A549 (cell line): ENCODE results near the gene RNF112. TPM values are rescaled to one million over a fixed set of nuclear protein-coding genes. Genes with fewer than 3 reads are reported as not detected.
"Not testable (repeated sequence)": the region's sequence is repeated elsewhere in the genome, so short reads cannot be mapped to it uniquely, and the experiment has no call there.

ENCODE experiments used
- ATAC-seq, 2 experiments: fragments of 200-7000 bp in 1 of 2; fragments of >200 bp in 1 of 2; cut with Nextera tagmentation in 1 of 2; cut with Tn5 transposase in 1 of 2; 3 replicates each; pipeline versions ENCODE4 v1.8.0 to v1.9.1; 2018 to 2020; ENCODE audit warnings: mild to moderate bottlenecking in 1 of 2, moderate library complexity in 1 of 2
- CTCF ChIA-PET: fragments of 300-600 bp; sonication (Branson Sonifier 250); formaldehyde crosslinking; extraction: SDS; loops from one replicate; lab custom pipeline; 2021; ENCODE audit warnings: antibody characterized with exemption, inconsistent platforms; lab: Yijun Ruan, JAX
- POLR2A ChIA-PET: fragments of 350-600 bp; formaldehyde crosslinking; extraction: SDS; loops from one replicate; lab custom pipeline; 2021; ENCODE audit warnings: antibody characterized with exemption, inconsistent platforms; lab: Yijun Ruan, JAX
- DNase-seq, 2 experiments: peaks; one replicate each; pipeline versions ENCODE4 v3.0.0 to v3.0.0-alpha.2; 2011 to 2016; ENCODE audit warnings: low read depth in 1 of 2, low spot score in 1 of 2
- FAIRE-seq: peaks from 2 replicates; lab custom pipeline; 2011; peaks lifted over from hg19 to GRCh38; lab: Jason Lieb, UNC
- H3K27ac ChIP-seq, 2 experiments: fragments of >200 bp; sonication (Bioruptor Twin); formaldehyde crosslinking; 3 replicates each; pipeline ENCODE4 v1.5.1; 2016 to 2017
- H3K4me1 ChIP-seq: fragments of >200 bp; sonication (Bioruptor Twin); formaldehyde crosslinking; 3 replicates; pipeline ENCODE4 v1.6.1; 2016
- H3K4me2 ChIP-seq: fragments of >200 bp; sonication (Bioruptor Twin); formaldehyde crosslinking; 3 replicates; pipeline ENCODE4 v1.6.1; 2016
- H3K4me3 ChIP-seq: fragments of >200 bp; sonication (Bioruptor Twin); formaldehyde crosslinking; 3 replicates; pipeline ENCODE4 v1.5.1; 2016
- H3K9me3 ChIP-seq: fragments of >200 bp; sonication (Bioruptor Twin); formaldehyde crosslinking; 3 replicates; pipeline ENCODE4 v1.6.1; 2016
- BHLHE40 ChIP-seq: IDR thresholded peaks from 2 replicates; pipeline ENCODE4 v1.6.1; 2012; ENCODE audit warnings: low read depth, low read length, inconsistent platforms
- CHD4 ChIP-seq: fragments of 200-600 bp; sonication (generic); IDR thresholded peaks from 2 replicates; pipeline ENCODE4 v1.6.1; 2016; ENCODE audit warnings: antibody characterized with exemption, mild to moderate bottlenecking, borderline replicate concordance
- EP300 ChIP-seq, 2 experiments: fragments of >200 bp; sonication (Bioruptor Twin); formaldehyde crosslinking; IDR thresholded peaks; 2 replicates in 1 of 2; 3 replicates in 1 of 2; pipeline ENCODE4 v1.6.1; 2016 to 2017
- FOSL2 ChIP-seq, 2 experiments: fragments of 450-650 bp in 1 of 2; fragments of >200 bp in 1 of 2; sonication (Bioruptor Twin) in 1 of 2; formaldehyde crosslinking; IDR thresholded peaks; 2 replicates each; pipeline versions ENCODE4 v1.5.0 to v1.6.1; 2016 to 2020; ENCODE audit warnings: mild to moderate bottlenecking in 1 of 2, moderate library complexity in 1 of 2
- FOXS1 ChIP-seq: fragments of 250-450 bp; sonication (Bioruptor Pico); IDR thresholded peaks from 2 replicates; pipeline ENCODE4 v1.5.0; 2020; ENCODE audit warnings: mild to moderate bottlenecking, moderate library complexity
- HES2 ChIP-seq: fragments of >200 bp; sonication (Bioruptor Twin); formaldehyde crosslinking; IDR thresholded peaks from 2 replicates; pipeline ENCODE4 v1.6.1; 2016
- HOXB13 ChIP-seq: fragments of 250-450 bp; sonication (Bioruptor Pico); IDR thresholded peaks from 2 replicates; pipeline ENCODE4 v1.5.0; 2020; ENCODE audit warnings: low read depth, mild to moderate bottlenecking, moderate library complexity
- MAZ ChIP-seq: fragments of 150-350 bp; IDR thresholded peaks from 2 replicates; pipeline ENCODE4 v1.6.1; 2014; ENCODE audit warnings: antibody characterized with exemption, low read depth, low read length, borderline replicate concordance
- NFE2L2 ChIP-seq: fragments of 150-350 bp; conservative IDR thresholded peaks from 2 replicates; pipeline ENCODE4 v1.6.1; 2014; ENCODE audit warnings: low read length
- NR3C1 ChIP-seq: fragments of >200 bp; sonication (Bioruptor Twin); formaldehyde crosslinking; IDR thresholded peaks from 3 replicates; pipeline ENCODE4 v1.6.1; 2017
- PHF8 ChIP-seq: fragments of 200-600 bp; sonication (generic); IDR thresholded peaks from 2 replicates; pipeline ENCODE4 v1.6.1; 2016; ENCODE audit warnings: low read depth, mild to moderate bottlenecking, antibody characterized with exemption, moderate library complexity, borderline replicate concordance
- RAD21 ChIP-seq, 2 experiments: fragments of >200 bp in 1 of 2; sonication (Bioruptor Twin) in 1 of 2; formaldehyde crosslinking in 1 of 2; IDR thresholded peaks in 1 of 2; conservative IDR thresholded peaks in 1 of 2; 2 replicates in 1 of 2; 3 replicates in 1 of 2; pipeline ENCODE4 v1.6.1; 2012 to 2018; ENCODE audit warnings: inconsistent platforms in 1 of 2
- RCOR1 ChIP-seq: fragments of 150-350 bp; IDR thresholded peaks from 2 replicates; pipeline ENCODE4 v1.6.1; 2014; ENCODE audit warnings: antibody characterized with exemption, low read length, low read depth
- RNF2 ChIP-seq: fragments of 200-600 bp; sonication (generic); IDR thresholded peaks from 2 replicates; pipeline ENCODE4 v1.6.1; 2016; ENCODE audit warnings: low read depth, mild to moderate bottlenecking, antibody characterized with exemption, moderate library complexity, borderline replicate concordance
- SMC3 ChIP-seq: fragments of >200 bp; sonication (Bioruptor Twin); formaldehyde crosslinking; IDR thresholded peaks from 3 replicates; pipeline ENCODE4 v1.6.1; 2018; ENCODE audit warnings: inconsistent platforms
- SREBF2 ChIP-seq: fragments of 450-650 bp; IDR thresholded peaks from 2 replicates; pipeline ENCODE4 v1.6.1; 2014; ENCODE audit warnings: mild to moderate bottlenecking, moderate library complexity
- TP53 ChIP-seq: fragments of 250-450 bp; sonication (Bioruptor Pico); IDR thresholded peaks from 2 replicates; pipeline ENCODE4 v1.5.0; 2021; ENCODE audit warnings: mild to moderate bottlenecking, moderate library complexity
- WGBS: methylation state at CpG from one replicate; pipeline ENCODE4 v1.1.6; 2017; ENCODE audit errors: missing lambda C conversion rate; 5-methylcytosine and 5-hydroxymethylcytosine counted together
- polyA plus RNA-seq, 4 experiments: library from polyadenylated mRNA; depleted of rRNA in 3 of 4; stranded (reverse); fragments of >200 nt; fragmentation: RNase III in 1 of 4; extraction: RNeasy Plus Mini Kit Qiagen cat#74134 plus additional on column Dnase treatment in 1 of 4; gene quantifications; 2 replicates in 3 of 4; 3 replicates in 1 of 4; pipeline ENCODE4 v1.2.3, GENCODE V29; 2011 to 2017
- small RNA-seq, 6 experiments: library from RNA; depleted of rRNA; stranded (forward); fragments of <200 nt; gene quantifications; one replicate each; pipeline ENCODE3, GENCODE V24; 2012
- TF ChIP-seq, protein P1 (sequence below): IDR thresholded peaks from 2 replicates; pipeline ENCODE4 v1.6.1; 2012; ENCODE audit warnings: low read depth, borderline replicate concordance

The RNF112 gene
- polyA plus RNA-seq, 2 of the 4 experiments (the other 2 are of a cell fraction), result 0.27 to 1.4 TPM

DNA sequence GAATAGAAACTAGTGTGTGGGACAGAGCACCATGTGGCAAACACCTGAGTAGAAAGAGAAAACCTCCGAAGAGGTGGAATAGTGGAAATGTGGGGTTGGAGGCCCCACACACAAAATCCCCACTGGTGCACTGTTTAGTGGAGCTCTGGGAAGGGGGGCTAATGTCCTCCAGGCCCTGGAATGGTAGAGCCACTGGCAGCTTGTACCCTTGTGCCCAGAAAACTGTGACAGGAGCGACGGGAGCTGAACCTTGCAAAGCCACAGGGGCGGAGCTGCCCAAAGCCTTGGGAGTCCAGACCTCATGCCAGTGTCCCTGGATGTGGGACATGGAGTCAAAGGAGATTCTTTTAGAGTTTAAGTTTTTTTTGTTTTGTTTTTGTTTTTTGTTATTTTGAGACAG is 50.6 kb downstream of the RNF112 start:
- Histone ChIP-seq H3K4me3 (no peak overlapping the region), H3K4me2 (no peak overlapping the region), H3K4me1 (no peaks in the 10 kb centered on the region), H3K9me3 (no peaks in the 10 kb centered on the region), H3K27ac (no peak overlapping the region)
- POLR2A ChIA-PET, result no interaction called here
- TF ChIP-seq SMC3 (no peak), RCOR1 (no peak), HES2 (no peak), MAZ (no peak), HOXB13 (CRISPR knock-in tag) (no peak)
- TF ChIP-seq, protein P1, sequence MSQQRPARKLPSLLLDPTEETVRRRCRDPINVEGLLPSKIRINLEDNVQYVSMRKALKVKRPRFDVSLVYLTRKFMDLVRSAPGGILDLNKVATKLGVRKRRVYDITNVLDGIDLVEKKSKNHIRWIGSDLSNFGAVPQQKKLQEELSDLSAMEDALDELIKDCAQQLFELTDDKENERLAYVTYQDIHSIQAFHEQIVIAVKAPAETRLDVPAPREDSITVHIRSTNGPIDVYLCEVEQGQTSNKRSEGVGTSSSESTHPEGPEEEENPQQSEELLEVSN, result no peak
- ATAC-seq (no peak), FAIRE-seq (no peak), DNase-seq (no peak)
- CTCF ChIA-PET, result interaction anchor here (0.5 to 9.4 kb wide), 10 partner anchors 15 to 324 kb away, joined by 3 to 88 read pairs (median 4); partner anchors contain the start of gene B9D1
- 94% methylated on average over 4 of the region's 4 CpGs for WGBS

DNA sequence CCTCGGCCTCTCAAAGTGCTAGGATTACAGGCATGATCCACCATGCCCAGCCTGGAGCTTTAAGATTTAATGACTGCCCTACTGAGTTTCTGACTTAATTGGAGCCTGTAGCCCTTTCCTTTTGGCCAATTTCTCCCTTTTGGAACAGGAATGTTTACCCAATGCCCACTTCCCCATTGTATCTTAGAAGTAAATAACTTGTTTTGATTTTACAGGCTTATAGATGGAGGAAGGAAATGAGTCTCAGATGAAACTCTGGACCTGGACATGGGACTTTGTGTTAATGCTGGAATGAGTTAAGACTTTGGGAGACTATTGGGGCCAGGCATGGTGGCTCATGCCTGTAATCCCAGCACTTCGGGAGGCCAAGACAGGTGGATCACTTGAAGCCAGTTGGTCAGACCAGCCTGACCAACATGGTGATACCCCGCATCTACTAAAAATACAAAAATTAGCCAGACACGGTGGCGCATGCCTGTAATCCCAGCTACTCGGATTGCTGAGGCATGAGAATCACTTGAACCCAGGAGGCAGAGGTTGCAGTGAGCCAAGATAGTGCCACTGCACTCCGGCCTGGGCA is 51.5 kb downstream of the RNF112 start:
- WGBS, result 72% methylated on average over 7 of the region's 7 CpGs
- POLR2A ChIA-PET, H3K4me1 ChIP-seq, H3K9me3 ChIP-seq, FAIRE-seq, ATAC-seq, H3K4me2 ChIP-seq, H3K4me3 ChIP-seq, DNase-seq, H3K27ac ChIP-seq: not testable (repeated sequence)
- CTCF ChIA-PET, result interaction anchor here (1.9 to 9.4 kb wide), 2 partner anchors 15 to 100 kb away, joined by 8 to 88 read pairs; partner anchors contain the start of gene B9D1

- 64% methylated on average over 14 of the region's 14 CpGs for WGBS
- ATAC-seq (no peak; a peak in 1 of 6 replicates), DNase-seq (no peak), FAIRE-seq (no peak)
- POLR2A ChIA-PET, result no interaction called here
- no peaks in the 10 kb centered on the region for H3K9me3 ChIP-seq
- H3K4me3 ChIP-seq, result no peak overlapping the region
- no peak for TF ChIP-seq EP300 (IDR thresholded peaks at IDR 0.05)
- TF ChIP-seq PHF8, result no peak
- no peak for TF ChIP-seq FOSL2 (IDR thresholded peaks at IDR 0.05)
- TF ChIP-seq FOSL2 (CRISPR knock-in tag; IDR thresholded peaks at IDR 0.05), result no peak
- TF ChIP-seq NR3C1, result no peak
- TF ChIP-seq RNF2, result no peak
- TF ChIP-seq BHLHE40, result no peak
- no peak for TF ChIP-seq TP53
- TF ChIP-seq NFE2L2, result no peak
- TF ChIP-seq SREBF2, result no peak
- no peak for TF ChIP-seq CHD4
- TF ChIP-seq RAD21 (conservative IDR thresholded peaks at IDR 0.05 in 1 of 2, IDR thresholded peaks at IDR 0.05 in 1 of 2), result no peak
- TF ChIP-seq FOXS1, result no peak
- no peaks in the 10 kb centered on the region for H3K4me1 ChIP-seq
- CTCF ChIA-PET, result interaction anchor here (0.6 to 3.5 kb wide), 6 partner anchors 9 to 303 kb away, joined by 3 to 20 read pairs (median 9); partner anchors contain the start of gene B9D1
- H3K27ac ChIP-seq, result no peak overlapping the region
- H3K4me2 ChIP-seq, result no peak overlapping the region
Observed at GRCh38 chr17:19464031-19465026, 53.3 kb downstream of the RNF112 start.

Small RNA genes lying within 50 kb of the gene (small RNA-seq; reads per million reads assigned to genes)
- gene RF00537, result 0 reads per million in 6 experiments

Other genes with a start within 250 kb of the RNF112 start
- gene EPN2, start 173.9 kb upstream of the RNF112 start, polyA plus RNA-seq (2011; rRNA removed), result 32.7 and 33.8 TPM in 2 replicates
- gene EPN2, start 173.9 kb upstream of the RNF112 start, polyA plus RNA-seq (2017; fragmentation: RNase III; extraction: RNeasy Plus Mini Kit Qiagen cat#74134 plus additional on column Dnase treatment), result 30.5 to 33.0 TPM (median 32.1 TPM) in 3 replicates
- gene B9D1, start 48.5 kb upstream of the RNF112 start, polyA plus RNA-seq (2011; rRNA removed), result 60.6 and 65.6 TPM in 2 replicates
- 47.6 to 59.4 TPM (median 48.2 TPM) in 3 replicates for gene B9D1, start 48.5 kb upstream of the RNF112 start, polyA plus RNA-seq (2017; fragmentation: RNase III; extraction: RNeasy Plus Mini Kit Qiagen cat#74134 plus additional on column Dnase treatment)
- 7.2 and 10.4 TPM in 2 replicates for gene MAPK7, start 32.7 kb upstream of the RNF112 start, polyA plus RNA-seq (2011; rRNA removed)
- gene MAPK7, start 32.7 kb upstream of the RNF112 start, polyA plus RNA-seq (2017; fragmentation: RNase III; extraction: RNeasy Plus Mini Kit Qiagen cat#74134 plus additional on column Dnase treatment), result 20.1 to 25.8 TPM (median 23.3 TPM) in 3 replicates
- gene MFAP4, start 24.0 kb upstream of the RNF112 start, polyA plus RNA-seq (2011; rRNA removed), result not detected in 2 replicates
- 0.04 to 0.13 TPM (median 0.13 TPM) in 3 replicates for gene MFAP4, start 24.0 kb upstream of the RNF112 start, polyA plus RNA-seq (2017; fragmentation: RNase III; extraction: RNeasy Plus Mini Kit Qiagen cat#74134 plus additional on column Dnase treatment)
- 21.1 and 35.1 TPM in 2 replicates for gene SLC47A1, start 122.6 kb downstream of the RNF112 start, polyA plus RNA-seq (2011; rRNA removed)
- 20.4 to 24.6 TPM (median 24.2 TPM) in 3 replicates for gene SLC47A1, start 122.6 kb downstream of the RNF112 start, polyA plus RNA-seq (2017; fragmentation: RNase III; extraction: RNeasy Plus Mini Kit Qiagen cat#74134 plus additional on column Dnase treatment)
- 195 and 225 TPM in 2 replicates for gene ALDH3A2, start 237.5 kb downstream of the RNF112 start, polyA plus RNA-seq (2011; rRNA removed)
- 140 to 142 TPM (median 140 TPM) in 3 replicates for gene ALDH3A2, start 237.5 kb downstream of the RNF112 start, polyA plus RNA-seq (2017; fragmentation: RNase III; extraction: RNeasy Plus Mini Kit Qiagen cat#74134 plus additional on column Dnase treatment)